ENCODE data around the gene SETMAR.

- no peak for TF ChIP-seq EZH2phosphoT487 (IDR thresholded peaks at IDR 0.05; ENCODE audit: low read depth, severe bottlenecking, unreplicated experiment)
- no peak for TF ChIP-seq CTCF (IDR thresholded peaks at IDR 0.05; ENCODE audit: poor library complexity)
Observed at GRCh38 chr3:4343258-4343657, 40.1 kb downstream of the SETMAR start.

All from hepatocyte (in vitro differentiated cells).